ENCODE results near the gene VARS1.
"Not testable (repeated sequence)": the region's sequence is repeated elsewhere in the genome, so short reads cannot be mapped to it uniquely, and the experiment has no call there.

The VARS1 gene

DNA sequence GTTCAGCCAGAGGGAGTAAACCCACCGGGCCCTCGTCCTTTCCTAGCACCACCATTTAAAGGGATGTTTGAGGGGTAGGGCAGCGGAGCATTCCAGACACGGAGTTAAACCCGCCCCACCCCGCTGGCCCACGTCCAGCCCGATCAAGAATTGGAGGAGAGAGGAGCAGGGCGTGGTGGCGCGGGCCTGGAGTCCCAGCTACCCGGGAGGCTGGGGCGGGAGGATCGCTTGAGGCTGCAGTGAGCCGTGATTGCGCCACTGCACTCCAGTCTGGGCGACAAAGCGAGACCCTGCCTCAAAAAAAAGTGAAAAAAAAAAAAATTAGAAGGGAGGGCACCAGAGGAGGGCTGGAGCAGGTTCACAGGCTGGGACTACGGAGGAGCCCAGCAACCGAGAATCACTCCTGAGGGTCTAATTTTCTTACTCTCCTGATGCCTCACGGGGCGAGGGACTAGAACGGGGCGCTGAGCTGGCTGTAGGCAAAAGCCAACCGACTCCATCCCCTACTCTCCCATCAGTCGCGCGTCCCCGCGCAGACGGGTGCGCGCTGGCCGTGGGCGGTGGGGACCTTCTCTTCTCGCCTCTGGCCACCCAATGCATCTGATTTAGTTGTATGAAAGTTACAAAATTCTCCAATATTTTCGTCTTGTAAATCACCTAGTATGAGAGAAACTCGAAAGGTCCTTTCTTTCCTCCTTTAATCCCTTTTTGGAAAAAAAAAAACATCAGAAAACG, 25.9 kb upstream of the VARS1 start:
- DNase-seq, result no peak

DNA sequence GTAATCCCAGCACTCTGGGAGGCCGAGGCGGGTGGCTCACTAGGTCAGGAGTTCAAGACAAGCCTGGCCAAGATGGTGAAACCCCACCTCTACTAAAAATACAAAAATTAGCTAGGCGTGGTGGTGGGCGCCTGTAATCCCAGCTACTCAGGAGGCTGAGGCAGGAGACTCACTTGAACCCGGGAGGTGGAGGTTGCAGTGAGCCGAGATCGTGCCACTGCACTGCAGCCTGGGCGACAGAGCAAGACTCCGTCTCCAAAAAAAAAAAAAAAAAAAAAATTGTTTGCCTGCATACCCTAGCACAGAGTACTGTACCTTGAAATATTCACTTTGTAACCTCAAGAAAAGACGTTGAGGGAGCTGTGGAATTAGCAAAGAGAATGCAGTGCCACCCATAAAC, 24.8 kb upstream of the VARS1 start:
- not testable (repeated sequence) for DNase-seq

DNA sequence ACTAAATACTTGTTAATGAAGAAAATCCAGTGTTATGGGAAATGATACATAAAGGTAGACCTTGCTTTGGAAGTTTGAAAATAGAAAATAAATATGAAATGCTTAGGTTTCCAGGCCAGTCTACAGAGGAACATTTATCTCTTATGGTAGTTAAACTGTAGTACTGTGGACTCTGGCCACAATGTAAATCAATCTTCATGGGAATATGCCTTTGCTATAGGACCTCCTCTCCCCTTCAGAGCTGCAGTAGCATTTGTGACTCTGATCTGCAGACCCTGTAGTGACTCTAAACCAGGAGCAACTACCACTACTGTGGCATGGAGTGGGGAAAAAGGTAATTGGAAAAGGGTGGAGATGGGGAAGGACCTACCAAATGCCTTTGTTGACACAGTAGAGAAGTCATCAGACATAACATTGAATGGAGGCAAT, 24.3 kb upstream of the VARS1 start:
- no peak for DNase-seq

DNA sequence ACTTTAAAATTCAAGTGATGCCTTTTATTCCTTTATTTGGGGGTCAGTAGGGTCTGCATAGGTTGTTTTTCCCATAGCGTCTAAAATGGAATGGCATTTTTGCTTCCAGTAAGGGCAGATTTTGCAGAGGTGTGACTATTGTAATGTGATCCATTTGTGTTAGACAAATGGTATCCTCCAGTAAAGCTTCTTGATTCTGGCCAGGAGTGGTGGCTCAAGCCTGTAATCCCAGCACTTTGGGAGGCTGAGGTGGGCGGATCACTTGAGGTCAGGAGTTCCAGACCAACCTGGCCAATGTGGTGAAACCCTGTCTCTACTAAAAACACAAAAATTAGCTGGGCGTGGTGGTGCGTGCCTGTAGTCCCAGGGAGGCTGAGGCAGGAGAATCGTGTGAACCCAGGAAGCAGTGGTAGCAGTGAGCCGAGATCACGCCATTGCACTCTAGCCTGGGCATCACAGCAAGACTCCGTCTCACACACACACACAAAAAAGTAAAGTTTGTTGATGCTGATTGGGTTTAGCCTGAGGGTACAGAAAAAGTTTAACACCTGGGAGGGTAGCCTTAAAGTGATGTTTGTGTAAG, 22.5 kb upstream of the VARS1 start:
- not testable (repeated sequence) for DNase-seq

DNA sequence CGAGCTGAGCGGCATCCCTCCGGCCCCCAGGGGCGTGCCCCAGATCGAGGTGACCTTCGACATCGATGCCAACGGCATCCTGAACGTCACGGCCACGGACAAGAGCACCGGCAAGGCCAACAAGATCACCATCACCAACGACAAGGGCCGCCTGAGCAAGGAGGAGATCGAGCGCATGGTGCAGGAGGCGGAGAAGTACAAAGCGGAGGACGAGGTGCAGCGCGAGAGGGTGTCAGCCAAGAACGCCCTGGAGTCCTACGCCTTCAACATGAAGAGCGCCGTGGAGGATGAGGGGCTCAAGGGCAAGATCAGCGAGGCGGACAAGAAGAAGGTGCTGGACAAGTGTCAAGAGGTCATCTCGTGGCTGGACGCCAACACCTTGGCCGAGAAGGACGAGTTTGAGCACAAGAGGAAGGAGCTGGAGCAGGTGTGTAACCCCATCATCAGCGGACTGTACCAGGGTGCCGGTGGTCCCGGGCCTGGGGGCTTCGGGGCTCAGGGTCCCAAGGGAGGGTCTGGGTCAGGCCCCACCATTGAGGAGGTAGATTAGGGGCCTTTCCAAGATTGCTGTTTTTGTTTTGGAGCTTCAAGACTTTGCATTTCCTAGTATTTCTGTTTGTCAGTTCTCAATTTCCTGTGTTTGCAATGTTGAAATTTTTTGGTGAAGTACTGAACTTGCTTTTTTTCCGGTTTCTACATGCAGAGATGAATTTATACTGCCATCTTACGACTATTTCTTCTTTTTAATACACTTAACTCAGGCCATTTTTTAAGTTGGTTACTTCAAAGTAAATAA, 21.8 kb upstream of the VARS1 start:
- not testable (repeated sequence) for DNase-seq

DNA sequence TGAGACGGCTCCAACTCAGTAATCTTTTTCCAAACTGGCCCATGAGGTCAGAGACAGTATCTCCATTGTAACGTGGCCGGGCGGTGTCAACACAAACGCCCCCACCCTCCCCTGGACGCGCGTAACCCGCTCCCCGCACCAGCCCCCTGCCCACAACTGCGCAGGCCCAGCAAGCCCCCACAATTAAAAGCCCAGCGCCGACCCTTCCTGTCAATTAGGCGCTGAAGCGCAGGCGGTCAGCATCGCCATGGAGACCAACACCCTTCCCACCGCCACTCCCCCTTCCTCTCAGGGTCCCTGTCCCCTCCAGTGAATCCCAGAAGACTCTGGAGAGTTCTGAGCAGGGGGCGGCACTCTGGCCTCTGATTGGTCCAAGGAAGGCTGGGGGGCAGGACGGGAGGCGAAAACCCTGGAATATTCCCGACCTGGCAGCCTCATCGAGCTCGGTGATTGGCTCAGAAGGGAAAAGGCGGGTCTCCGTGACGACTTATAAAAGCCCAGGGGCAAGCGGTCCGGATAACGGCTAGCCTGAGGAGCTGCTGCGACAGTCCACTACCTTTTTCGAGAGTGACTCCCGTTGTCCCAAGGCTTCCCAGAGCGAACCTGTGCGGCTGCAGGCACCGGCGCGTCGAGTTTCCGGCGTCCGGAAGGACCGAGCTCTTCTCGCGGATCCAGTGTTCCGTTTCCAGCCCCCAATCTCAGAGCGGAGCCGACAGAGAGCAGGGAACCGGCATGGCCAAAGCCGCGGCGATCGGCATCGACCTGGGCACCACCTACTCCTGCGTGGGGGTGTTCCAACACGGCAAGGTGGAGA, 19.7 kb upstream of the VARS1 start, which contains the start of the genes HSPA1A and HSPA1L:
TSS of gene HSPA1A (plus strand) at position 519 of the 814 bp plus-strand sequence. CDS start at position 733, 214 bp downstream.
TSS of gene HSPA1L (minus strand) at position 259 of the 814 bp plus-strand sequence. CDS start 3,311 bp downstream, outside the sequence.
- DNase-seq, result peak; percentile 89

DNA sequence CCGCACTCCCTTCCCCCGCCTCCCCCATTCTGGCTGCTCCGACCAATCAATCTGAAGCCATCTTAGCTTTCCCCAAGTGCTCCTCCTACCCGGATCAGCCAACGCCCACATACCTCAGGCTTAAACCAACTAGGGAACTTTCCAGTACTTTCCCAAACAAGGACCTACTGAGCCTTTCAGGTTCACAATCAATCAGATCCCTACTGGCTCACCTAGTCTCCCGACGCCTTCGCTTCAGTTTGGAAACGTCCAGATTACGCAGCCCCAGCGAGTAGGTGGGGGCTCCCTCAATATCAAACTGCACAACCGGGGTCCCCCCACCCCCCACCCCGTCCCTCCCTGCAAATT, 19.1 kb upstream of the VARS1 start:
- DNase-seq, result peak; percentile 87

DNA sequence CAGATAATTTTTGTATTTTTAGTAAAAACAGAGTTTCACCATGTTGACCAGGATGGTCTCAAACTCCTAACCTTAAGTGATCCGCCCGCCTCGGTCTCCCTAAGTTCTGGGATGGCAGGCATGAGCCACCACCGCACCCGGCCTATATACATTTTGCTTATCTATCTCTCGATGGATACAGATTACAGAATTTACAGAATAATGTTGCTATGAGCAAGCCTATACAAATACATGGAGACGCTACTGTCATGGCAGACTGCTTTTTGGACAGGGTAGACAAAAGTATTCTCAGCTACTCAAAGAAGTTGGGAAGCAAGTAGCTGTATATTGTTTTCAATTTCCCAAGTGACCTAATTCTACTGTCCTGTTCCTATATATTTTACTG, 17.9 kb upstream of the VARS1 start:
- DNase-seq, result no peak

DNA sequence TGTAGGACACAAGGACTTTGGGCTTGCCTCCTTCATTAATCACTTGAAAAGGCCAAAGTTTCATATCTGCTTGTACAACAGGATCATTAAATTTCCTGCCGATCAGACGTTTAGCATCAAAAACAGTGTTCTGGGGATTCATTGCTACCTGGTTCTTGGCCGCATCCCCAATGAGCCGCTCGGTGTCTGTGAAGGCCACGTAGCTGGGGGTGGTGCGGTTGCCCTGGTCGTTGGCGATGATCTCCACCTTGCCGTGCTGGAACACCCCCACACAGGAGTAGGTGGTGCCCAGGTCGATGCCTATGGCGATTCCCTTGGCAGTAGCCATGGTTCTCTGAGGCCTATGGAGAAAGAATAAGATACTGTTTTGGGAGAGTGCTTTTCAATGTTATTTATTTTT, 16.1 kb upstream of the VARS1 start:
- DNase-seq, result no peak

DNA sequence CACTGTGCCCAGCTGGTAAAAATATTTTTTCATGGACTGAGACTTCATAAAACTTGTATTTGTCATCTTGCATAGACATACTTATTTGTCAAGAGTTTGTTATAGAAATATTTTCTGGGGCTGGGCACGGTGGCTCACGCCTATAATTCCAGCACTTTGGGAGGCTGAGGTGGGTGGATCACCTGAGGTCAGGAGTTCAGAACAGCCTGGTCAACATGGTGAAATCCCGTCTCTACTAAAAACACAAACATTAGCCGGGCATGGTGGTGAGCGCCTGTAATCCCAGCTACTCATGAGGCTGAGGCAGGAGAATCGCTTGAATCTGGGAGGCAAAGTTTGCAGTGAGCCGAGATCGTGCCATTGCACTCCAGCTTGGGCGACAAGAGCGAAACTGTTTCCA, 13.0 kb upstream of the VARS1 start:
- DNase-seq, result not testable (repeated sequence)

DNA sequence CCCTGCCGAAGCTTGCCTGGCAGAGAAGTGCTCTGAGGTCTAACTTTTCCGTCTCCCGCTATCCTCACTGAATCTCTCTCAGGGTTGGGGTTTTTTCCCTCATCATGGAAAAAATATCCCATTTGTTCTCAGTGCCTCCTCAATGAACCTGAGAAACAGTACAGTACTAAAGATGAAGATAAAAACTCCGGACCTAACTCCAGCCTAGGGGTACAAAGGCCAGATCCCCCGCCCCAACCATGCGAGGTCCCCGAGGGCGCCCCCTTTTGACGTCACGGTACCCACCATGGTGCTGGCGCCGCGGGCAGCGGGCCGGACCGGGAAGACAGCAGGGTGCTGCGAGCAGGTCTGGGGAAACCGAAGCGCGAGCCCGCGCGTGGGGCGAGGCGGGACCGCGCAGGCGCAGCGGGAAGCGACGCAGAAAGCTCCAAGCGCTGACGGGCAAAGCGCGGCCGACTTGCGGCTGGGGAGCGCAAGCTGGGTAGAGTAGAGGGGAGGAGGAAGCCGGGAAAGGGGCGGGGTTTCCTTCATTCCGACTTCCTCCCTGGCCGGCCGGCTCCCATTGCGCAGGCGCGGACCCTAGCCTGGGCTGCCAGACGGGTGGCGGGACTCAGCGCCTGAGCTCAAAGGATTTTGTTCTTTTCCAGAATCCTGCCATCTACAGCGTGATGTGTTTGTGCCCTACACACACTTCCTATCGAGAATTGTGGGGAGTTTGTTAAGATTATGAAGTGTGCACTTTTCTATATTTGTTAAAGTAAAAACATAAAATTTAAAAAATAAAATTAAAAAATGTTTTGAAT, 11.1 kb upstream of the VARS1 start, which contains the start of gene LSM2:
TSS of gene LSM2 (minus strand) at position 497 of the 803 bp plus-strand sequence. CDS start at position 288, 209 bp downstream.
- DNase-seq, result peak; percentile 92

DNA sequence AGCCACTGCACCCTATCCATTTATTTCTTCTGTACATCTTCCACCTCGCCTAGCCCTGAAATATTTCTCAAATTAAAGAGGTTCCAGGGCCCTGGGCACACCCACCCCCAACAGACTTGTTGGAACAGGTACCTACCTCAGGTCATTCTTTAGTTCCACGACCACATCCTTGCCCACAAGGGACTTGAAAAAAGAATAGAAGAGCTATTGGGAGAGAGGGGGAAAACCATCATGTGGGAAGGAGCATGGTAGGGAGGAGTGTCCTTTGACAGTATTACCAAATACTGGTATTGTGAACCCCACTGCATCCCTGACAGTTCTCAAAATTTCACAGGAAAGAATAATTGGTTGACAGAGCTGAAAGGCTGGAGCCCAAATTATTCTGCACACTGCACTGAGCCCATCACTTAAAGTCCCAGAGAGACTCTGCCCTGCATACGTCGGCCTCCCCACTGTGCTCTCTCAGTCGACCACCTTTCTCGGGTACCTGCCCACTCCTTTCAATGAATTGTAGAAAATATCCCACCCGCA, 10.5 kb upstream of the VARS1 start:
- DNase-seq, result no peak

DNA sequence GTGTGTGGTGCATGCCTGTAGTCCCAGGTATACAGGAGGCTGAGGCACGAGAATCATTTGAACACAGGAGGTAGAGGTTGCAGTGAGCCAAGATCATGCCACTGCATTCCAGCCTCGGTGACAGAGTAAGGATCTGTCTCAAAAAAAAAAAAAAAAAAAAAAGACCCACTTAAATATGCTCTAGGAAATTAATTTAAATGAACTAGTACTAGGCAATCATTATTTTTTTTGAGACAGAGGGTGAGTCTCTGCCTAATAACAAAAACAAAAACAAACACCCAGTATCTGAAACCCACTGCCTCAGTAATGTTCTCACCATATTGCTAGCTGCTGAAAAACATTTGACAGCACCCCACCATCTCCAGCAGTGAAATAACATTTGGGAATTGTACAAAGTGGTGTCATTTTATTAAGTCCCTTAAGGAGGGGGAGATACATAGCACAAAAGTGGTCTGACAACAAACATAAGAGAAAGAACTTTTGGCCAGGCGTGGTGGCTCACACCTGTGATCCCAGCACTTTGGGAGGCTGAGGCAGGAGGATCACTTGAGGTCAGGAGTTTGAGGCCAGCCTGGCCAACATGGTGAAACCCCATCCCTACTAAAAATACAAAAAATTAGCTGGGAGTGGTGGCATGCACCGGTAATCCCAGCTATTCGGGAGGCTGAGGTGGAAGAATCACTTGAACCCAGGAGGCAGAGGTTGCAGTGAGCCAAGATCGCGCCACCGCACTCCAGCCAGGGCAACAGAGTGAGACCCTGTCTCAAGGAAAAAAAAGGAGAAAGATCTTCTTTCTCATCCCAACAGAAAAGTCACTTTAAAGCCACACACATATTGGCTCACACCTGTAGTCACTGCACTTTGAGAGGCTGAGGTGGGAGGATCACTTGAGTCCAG, 5.7 kb upstream of the VARS1 start:
- not testable (repeated sequence) for DNase-seq

DNA sequence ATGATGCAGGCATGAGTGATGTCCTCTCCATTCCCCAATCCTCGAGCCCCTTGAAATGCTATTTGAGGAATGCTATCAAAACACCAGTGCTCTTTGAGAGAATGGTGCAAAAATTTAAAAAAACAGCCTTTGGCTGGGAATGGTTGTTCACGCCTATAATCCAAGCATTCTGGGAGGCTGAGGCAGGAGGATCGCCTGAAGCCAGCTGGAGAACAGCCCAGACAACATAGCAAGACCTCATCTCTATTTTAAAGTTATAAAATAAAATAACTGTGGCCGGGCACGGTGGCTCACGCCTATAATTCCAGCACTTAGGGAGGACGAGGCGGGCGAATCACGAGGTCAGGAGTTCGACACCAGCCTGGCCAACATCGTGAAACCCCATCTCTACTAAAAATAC, 4.2 kb upstream of the VARS1 start:
- DNase-seq, result no peak

DNA sequence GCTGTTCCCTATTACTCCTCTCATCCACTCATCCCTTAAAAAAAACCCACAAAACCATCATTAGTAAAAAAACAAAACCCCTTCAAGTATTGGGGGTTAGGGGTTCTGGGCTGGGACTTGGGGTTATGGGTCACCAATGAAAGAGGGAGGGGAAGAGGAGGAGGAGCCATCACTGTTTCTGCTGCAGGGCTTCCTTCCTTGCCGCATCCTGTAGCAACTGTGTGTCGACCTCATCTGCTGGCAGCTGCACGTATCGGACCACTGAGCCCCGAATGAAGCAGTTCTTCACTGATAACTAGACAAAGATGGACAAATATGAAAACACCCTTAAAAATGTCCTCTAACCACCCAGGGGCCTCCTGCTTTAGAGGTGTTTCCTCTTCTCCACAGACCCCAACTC, 2.0 kb upstream of the VARS1 start:
- DNase-seq, result no peak

DNA sequence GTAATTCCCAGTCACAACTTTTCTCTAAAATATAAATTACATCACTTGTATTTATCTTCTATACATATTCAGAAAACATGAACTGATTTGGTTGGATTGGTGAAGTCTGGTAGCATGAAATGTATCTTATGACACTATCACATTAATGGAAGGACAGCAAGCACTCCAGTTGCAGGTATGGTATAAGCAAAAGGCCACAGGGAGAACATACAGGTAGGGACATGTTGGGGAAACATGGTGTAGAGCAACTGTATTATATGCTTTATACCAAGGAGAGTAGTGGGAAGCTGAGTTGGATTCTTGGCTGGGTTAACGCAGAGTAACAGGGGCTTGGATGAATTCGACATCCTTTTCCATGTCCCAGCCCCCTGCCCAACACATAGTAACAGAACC, 1.4 kb upstream of the VARS1 start:
- DNase-seq, result no peak

DNA sequence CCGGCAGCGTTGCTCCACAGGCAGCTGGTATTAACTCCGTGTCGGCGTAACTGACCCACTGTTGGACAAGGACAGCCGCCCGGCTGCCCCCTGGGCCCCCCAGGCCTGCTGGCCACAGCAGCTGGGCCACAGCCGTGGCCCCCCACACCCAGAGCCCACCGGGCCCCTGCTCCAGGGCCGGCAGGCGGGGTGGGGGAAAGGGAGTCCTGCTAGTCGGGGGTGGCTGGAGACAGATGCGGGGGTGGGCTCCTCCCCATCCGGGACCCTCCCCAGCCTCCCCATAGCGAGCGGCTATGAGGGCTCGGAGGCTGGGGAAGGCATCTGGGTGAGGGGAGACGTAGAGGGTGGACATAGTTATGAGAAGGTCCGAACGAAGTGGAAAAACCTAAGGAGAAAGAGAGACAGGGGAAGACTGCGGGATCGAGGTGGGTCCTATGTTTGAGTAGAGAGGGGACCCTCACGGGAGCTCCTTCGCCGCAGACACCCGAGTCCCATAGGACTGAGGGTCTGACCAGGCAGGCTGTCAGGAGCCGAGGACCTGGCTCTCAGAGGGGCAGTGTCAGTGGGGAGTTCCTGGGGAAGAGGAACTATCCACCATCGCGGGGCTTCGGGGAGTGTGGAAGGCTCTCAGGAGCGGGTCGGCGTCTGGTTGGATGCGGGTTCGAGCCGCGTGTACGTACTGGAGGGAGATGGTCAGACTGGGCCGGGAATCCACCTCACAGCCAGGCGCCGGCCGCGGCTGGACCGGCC, 511 bp downstream of the VARS1 start:
- no peak for DNase-seq

DNA sequence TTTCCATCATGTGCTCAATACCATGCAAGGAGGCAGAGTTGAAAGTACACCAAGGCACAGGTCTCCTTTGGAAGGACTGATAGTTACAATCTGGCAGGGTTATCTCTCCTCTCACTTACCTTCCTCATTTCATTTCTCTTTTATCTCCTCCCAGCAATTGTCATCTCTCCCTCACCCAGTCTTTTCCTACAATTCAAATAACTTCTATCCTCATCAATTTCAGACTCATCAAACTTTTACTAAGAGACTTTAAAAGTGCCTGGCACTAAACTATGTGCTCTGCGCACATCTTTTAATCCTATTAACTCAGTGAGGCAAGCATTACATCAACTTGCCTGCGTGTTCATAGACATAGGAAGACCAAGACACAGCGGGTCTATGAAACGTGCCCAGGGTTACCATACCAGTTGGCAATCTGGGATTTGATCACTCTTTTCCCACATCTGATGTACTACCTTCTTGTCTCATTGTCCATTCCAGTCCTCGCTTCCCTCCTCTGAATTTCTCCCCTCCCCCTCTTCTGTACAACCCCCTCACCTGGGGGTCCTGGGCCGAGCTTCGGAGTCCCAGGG, 1.2 kb downstream of the VARS1 start:
- DNase-seq, result no peak

DNA sequence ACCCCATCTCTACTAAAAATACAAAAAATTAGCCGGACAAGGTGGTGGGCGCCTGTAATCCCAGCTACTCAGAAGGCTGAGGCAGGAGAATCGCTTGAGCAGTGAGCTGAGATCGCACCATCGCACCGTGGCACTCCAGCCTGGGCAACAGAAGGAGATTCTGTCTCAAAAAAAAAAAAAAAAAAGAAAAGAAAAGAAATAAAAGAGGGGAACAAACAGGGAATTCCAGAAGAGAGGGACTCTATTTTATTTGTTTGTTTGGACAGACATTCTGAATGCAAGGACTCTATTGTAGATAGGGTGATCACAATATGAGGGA, 1.7 kb downstream of the VARS1 start:
- not testable (repeated sequence) for DNase-seq

DNA sequence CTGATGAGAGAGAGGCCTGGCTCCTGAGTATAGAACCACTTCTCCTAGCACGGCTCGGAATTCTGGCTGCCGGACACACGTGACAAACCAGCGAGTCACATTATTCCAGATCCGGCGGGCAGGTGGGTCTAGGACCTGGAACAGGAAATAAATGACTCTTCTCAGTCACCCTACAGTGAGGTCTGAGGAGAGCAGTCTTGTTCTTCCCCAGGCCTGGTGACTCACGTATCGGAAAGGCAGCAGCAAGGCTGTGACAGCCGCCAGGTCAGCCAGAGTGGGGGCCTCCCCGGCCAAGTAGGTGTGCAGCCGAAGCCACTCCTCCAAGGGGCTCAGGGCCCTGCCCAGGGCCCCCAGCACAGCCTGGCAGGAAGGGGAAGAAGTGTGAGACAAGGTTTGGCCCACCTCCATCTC, 2.8 kb downstream of the VARS1 start:
- no peak for DNase-seq

All from DMS 273 treated with DMSO at 0.1 percent for 48 hours (cell line).